Ureter (tissue), 1 donor: ENCODE data around the gene NUDT12. TPM values are rescaled to one million over a fixed set of nuclear protein-coding genes. Genes with fewer than 3 reads are reported as not detected.

ENCODE experiments used
- DNase-seq: peaks from one replicate; pipeline ENCODE4 v3.0.0-alpha.2; 2020; ENCODE audit warnings: low spot score
- total RNA-seq: library from RNA; stranded (reverse); gene quantifications from one replicate; pipeline ENCODE4 v1.2.4, GENCODE V29; 2023
- donor health status: DM: yes; HTN: yes; CAD: no.

The NUDT12 gene
- total RNA-seq, 1 donor from 2014 or later, result 15.7 TPM

DNA sequence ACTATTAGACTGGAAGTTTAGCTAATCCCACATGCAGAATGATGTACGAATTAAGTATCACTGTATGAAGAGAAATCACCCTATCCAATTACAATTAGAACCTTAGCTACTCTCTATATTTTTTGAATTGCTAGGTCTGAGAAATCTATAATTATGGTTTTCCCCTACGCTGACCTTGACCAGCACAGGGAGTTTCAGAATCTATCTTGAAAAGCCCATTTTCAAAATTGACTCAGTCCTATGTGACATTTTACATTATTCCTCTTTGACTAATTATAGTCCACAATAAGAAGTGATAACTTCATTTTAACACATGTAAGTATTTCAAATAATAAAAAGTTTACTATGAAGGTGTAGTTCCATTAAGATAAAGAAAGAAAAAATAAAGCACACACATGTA lies 21.5 kb downstream of the NUDT12 start:
- DNase-seq, result no peak

- no peak for DNase-seq
Measured at GRCh38 chr5:103539376-103540330, 22.9 kb downstream of the NUDT12 start.

- no peak for DNase-seq
Measured at GRCh38 chr5:103532086-103532734, 30.4 kb downstream of the NUDT12 start.

DNA sequence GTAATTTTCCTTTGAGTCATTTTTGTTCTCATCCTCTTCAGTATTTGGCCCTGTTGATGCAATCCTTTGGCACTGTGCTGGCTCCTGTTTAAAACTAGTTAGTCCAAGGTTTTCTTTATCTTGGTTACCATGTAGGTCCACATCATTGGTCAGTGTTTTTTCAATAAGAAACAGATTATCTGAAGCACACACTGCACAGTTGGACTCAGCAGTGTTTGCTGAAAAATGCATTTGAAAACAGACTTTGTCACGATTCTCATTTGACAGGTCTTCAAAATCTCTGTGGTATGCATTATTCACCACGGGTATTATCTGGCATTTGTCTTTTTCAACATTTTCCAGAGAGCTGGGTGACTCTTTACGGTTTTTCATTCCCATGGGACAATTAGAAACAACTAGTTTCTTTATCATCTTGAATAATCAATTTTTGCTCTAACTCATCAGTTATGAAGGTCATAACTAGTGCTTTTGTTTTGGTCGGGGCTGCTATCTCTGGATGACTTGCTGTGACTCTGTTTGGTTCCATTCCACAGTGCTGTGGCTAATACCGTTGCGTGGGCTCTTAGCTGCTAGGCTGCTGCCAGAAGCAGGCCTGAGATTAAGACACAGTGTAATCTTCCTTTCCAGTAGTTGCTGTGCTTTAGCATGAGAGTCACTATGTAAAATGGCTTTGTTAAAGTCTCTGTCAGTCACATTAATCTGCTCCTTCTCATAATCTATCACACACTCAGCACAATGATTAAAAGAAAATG lies 36.2 kb downstream of the NUDT12 start:
- no peak for DNase-seq

DNA sequence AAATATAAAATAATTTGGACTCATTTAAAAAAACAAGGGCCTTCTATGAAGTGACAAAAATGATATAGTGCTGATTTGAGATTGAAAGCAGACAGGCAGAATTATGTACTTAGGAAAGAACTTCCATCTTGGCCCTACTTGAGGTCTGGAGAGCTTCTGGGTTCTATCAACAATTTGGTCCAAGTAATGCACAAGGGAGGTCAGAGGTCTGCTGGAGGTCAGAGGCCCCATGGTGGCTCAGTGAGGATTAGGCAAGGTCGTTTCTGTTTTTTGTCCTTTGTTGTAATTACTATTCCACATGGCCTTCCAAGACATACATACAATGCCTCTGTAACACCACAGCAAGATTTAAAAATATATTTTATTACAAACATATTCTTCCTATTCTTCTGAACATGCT lies 37.2 kb downstream of the NUDT12 start:
- DNase-seq, result no peak

GRCh38 chr5:103523319-103523718 lies 39.3 kb downstream of the NUDT12 start:
- DNase-seq, result peak; percentile 48

- DNase-seq, result no peak
Measured at GRCh38 chr5:103522586-103522985, 40.0 kb downstream of the NUDT12 start.

GRCh38 chr5:103519550-103519949 lies 43.0 kb downstream of the NUDT12 start:
- no peak for DNase-seq

GRCh38 chr5:103514371-103514770 lies 48.2 kb downstream of the NUDT12 start:
- DNase-seq, result no peak

DNA sequence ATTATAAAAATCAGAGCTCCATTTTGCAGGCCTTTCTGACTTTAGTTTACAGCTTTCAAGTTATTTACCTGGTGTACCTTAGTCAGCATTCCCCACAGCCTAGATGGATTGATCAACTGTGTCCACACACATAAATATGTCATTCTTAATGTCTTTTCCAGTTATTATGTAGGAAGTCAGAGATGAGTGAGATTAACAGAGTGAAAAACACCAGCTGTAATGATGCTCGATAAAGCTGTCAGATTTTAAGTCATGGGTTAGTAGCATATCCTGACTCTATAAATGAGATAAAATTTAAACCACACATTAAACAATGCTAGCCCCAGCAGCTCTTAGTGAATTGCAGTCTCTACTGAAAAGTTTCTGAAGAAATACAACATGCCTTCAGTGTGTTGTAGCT lies 48.9 kb downstream of the NUDT12 start:
- DNase-seq, result no peak

DNA sequence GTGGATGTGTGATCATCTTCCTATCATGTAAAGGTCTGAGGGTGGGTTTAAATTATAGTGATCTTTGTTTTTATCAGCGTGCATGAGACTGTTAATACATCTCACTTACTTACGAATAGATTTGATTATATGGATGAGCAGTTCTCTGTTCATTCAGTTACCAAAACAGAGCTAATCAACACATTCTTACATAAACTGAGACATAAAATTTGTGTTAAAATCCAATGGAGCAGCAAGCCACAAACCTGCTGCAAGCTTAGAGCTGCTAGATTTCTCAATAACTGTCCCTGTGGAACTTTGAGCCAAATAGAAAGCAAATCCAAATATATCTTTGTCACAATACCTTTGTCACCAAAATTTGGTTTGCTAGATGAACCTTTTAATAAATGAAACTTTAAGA lies 50.1 kb downstream of the NUDT12 start:
- DNase-seq, result no peak

- DNase-seq, result no peak
Measured at GRCh38 chr5:103511554-103511885, 51.1 kb downstream of the NUDT12 start.

DNA sequence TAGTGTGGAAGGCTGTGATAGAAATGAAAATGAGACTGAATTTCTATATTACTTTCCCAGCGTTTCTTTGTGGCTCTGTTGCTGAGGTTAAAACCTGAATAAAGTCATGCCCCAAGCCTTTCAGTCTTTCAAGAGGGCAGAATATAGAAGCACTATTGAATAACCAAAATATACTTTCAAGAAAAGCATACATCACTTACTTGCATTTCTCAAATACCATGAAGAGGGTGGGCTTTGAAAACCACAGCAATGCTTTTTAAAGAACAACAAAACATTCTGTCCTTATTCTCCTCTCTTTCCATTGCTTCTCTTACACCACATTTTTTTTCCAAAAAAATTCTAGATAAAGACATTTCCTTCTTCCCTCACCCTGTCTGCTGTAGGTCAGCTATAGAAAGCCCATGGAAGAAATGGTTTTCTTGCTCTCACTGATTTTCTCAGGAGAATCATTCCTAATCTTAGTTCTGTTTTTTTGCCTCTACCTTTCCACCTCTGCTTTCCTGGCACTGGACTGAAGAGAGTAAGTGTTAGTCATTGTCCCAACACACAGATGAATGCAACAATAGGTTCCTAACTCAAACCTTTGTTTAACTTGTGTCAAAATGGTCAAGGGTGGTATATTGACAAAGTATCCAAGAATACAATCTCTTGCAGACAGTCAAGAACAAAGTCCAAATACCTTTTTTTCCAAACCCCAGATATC lies 51.6 kb downstream of the NUDT12 start:
- DNase-seq, result no peak

- no peak for DNase-seq
Measured at GRCh38 chr5:103505581-103506305, 56.8 kb downstream of the NUDT12 start.

- DNase-seq, result no peak
Measured at GRCh38 chr5:103503066-103503465, 59.5 kb downstream of the NUDT12 start.

- DNase-seq, result no peak
Measured at GRCh38 chr5:103502662-103503061, 59.9 kb downstream of the NUDT12 start.
